Stimulated activated CD8-positive, alpha-beta memory T cell treated with anti-CD3 and anti-CD28 coated beads, Interleukin-15, amount 100 ng/mL, for 4 hours (primary cell): ENCODE data around the gene DUSP2.
"Not testable (repeated sequence)": the region's sequence is repeated elsewhere in the genome, so short reads cannot be mapped to it uniquely, and the experiment has no call there.

Experiments used
- DNase-seq, 2 donors: peaks; one replicate each; pipeline ENCODE4 v3.0.0-alpha.2; 2020; ENCODE audit warnings: low read depth in 2 of 2

Gene DUSP2

GRCh38 chr2:96147593-96148201 lies 2.5 kb upstream of the DUSP2 start:
- no peak for DNase-seq

GRCh38 chr2:96146881-96147592 lies 1.8 kb upstream of the DUSP2 start:
- no peak for DNase-seq

GRCh38 chr2:96146153-96146880 lies 1.1 kb upstream of the DUSP2 start:
- DNase-seq: peak; percentile 84 to 88

- no peak for DNase-seq
These were observed 560 bp upstream of the DUSP2 start for GRCh38 chr2:96145848-96146152.

GRCh38 chr2:96144481-96145035 lies 682 bp downstream of the DUSP2 start:
- DNase-seq: no peak

- no peak for DNase-seq
These were observed 1.3 kb downstream of the DUSP2 start for GRCh38 chr2:96143848-96144480.

DNA sequence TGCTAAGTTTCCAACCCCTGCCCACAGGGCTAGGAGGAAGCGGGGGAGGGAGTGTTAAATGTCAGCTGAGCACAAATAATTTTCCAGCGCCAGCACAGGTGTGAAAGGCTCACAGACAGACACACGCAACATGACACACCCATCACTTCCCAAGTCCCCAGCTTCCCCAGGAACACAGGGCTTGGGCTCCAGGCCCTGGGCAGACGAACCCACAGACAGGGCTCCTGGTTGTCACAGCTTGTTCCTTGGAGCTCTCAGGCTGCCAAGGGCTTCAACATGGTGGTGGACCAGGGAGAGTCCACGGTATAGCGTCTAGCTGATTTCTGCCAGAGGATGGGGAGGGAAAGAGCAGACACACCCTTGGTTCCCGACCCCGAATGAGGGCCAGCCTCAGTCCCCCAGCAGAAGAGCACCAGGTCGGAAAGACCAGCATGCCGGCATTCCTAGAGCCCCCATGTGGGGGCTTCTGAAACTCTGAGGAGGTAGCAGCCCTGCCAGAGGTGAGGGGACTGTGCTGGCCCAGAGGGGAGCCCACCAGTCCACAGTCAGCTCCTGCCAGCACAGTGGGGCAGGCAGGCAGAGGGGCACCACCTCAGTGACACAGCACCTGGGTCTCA lies 1.9 kb downstream of the DUSP2 start:
- no peak for DNase-seq

- DNase-seq: peak; percentile 62 to 71
These were observed 2.8 kb downstream of the DUSP2 start for GRCh38 chr2:96142217-96143113.

DNA sequence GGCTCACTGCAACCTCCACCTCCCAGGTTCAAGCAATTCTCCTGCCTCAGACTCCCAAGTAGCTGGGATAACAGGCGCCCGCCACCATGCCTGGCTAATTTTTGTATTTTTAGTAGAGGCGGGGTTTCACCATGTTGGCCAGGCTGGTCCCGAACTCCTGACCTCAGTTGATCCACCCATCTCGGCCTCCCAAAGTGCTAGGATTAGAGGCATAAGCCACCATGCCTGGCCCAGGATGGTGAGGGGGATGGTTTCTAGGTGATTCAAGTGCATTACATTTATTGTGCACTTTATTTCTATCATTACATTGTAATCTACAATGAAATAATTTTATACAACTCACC lies 3.6 kb downstream of the DUSP2 start:
- DNase-seq: not testable (repeated sequence)

DNA sequence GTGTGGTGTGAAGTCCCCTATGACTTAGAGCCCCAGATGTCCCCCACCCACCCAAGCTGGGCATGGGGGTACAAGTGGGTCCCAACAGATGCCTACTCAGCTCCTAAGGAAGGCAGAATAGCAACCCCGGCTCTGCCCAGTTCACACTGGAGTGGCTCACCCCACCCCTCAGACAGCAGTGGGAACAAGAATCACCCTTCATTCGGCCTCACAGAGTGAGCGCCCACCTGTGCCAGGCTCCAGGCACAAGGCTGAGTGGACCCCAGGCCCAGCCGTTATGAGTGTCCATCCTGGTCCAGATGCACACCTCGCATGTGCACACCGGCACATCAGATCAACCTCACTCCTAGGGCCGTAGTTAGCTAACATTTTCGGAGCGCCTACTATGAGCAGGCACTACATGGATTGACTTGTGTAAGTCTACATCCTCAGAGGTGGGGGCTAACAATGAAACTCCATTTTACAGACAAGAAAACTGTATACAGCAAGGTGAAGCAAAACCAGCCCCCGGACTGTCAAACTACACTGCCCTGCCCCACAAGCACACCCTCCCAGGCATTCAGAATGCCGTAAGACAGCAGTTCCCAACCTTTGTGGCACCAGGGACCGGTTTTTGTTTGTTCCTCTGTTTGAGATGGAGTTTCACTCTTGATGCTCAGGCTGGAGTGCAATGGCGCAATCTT lies 4.2 kb downstream of the DUSP2 start:
- no peak for DNase-seq

GRCh38 chr2:96139181-96139758 lies 6.0 kb downstream of the DUSP2 start:
- DNase-seq: no peak

GRCh38 chr2:96138179-96139145 lies 6.8 kb downstream of the DUSP2 start, which contains the start of gene ASTL:
ASTL (minus strand) TSS chr2:96138502; CDS start chr2:96138436, 66 bp downstream.
- no peak for DNase-seq

DNA sequence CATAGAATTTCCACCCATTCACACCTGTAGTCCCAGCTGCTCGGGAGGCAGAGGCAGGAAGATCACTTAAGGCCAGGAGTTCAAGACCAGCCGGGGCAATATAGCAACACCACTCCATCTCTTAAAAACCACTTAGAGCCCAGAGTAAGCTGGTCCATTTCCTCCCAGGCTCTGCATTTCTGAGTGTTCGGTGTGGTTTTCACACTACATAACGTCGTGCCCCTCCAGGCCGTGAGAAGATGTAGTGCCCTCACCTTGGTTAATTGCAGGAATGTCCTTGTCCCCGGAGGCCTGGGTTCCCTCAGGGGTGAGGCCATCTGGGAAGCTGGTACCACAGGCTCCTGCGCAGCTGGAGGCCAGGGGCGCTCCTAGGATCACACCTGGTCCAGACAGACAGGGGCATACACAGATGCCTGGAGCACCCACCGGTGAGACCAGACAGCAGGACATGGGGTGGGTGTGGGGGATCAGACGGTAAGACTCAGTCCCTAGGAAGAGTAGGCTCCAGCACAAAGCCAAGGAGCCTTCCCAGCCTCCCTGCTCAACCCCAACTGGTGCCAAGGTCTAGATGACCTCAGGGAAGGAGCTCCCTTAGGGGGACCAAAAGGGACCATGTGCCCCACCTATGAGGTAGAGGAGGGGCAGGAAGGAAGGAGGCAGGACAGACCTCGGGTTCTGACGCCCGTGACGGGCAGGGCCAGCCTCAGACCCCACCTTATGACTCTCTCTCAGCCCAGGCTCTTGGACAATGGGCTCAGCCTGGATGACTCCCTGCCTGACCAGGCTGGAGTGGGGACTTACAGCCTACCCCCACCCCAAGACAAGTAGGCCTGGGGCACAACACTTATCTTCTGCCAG lies 7.7 kb downstream of the DUSP2 start:
- no peak for DNase-seq

DNA sequence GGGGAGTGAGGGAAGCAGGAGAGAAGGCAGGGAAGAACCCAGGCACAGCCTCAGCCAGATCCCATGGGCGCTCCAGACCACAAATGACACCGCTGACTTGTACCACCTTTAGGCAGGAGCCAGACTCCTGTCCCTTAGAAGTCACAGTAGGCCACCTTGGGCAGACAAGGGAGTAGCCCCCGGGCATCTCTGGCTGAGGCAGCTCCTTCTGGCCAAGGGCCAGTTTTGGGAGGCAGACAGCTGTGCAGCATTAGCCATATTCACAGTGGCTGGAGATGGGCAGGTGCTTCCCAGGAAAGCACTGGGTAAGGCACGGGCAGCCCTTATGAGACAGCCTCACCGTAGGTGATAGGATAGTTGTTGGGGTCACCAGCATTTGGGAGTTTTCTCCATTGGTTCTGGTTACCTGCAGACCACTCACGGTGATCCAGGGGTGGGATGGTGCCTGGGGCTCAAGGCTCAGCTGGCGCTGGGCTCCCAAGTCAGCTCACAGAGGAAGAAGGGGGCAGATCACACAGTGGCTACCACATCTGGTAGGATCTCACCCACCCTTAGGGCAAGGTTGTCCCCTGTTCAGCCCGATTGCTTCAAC lies 9.0 kb downstream of the DUSP2 start:
- DNase-seq: no peak

- no peak for DNase-seq
These were observed 9.6 kb downstream of the DUSP2 start for GRCh38 chr2:96135621-96136020.

- no peak for DNase-seq
These were observed 10.1 kb downstream of the DUSP2 start for GRCh38 chr2:96135171-96135570.

- DNase-seq: no peak
These were observed 10.8 kb downstream of the DUSP2 start for GRCh38 chr2:96134421-96134820.
